Measurements from ENCODE around the gene UPF3A.

Gene UPF3A

GRCh38 chr13:114264886-114265611 lies 16.4 kb upstream of the UPF3A start:
- no peak for FAIRE-seq

DNA sequence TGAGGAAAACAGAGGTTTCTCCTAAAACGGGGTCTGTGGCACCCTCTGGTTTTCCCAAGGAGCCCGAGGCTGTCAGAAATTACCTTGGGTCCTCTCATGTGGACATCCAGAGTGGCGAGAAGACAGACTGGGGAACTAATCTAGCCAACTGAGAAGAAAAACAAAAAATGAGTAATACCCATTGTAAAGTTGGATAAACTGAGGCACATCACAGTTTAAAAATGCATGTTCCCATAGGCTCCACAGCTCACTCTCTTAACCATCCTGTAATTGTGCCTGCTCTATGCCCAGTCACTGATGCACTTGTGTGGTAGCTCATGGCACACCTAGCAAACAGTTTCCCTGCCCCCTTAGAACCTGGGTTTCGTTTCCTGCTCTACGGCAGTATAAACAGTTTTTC lies 15.2 kb upstream of the UPF3A start:
- no peak for FAIRE-seq

DNA sequence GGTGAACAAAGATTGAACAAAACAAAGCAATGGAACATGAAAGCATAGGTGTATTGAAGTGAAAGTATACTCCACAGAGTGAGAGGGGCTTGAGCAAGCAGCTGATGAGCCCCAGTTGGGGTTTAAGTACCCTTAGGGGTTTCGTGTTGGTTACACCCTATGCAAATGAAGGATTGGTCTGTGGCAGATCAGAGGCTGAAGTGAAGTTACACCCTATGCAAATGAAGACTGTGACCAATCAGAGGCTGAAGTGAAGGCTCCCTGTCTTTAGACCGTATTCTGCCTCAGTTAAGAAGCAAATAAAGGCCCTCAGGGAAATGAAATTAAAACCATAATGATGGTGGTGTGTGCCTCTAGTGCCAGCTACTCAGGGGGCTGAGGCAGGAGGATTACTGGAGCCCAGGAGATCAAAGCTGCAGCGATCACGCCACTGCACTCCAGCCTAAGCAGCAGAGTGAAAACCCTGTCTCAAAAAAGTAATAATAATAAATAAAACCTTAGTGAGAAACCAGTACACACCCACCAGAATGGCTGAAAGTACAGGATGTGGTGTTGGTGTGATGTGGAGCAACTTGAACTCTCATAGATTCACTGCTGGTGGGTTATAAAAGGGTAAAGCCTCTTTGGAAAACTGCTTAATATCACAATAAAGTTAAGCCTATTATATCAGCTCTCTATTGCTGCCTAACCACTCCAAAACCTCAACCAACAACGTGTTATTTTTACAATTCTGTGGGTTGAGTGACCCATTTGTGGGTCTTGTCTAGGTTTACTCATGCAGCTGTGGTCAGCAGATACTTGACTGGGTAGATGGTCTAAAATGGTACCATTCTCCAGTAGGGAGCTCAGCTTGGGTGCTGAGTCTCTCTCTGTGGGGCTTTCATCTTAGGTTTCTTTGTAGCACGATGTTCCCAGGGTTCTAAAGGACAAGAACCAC lies 12.8 kb upstream of the UPF3A start:
- no peak for FAIRE-seq

DNA sequence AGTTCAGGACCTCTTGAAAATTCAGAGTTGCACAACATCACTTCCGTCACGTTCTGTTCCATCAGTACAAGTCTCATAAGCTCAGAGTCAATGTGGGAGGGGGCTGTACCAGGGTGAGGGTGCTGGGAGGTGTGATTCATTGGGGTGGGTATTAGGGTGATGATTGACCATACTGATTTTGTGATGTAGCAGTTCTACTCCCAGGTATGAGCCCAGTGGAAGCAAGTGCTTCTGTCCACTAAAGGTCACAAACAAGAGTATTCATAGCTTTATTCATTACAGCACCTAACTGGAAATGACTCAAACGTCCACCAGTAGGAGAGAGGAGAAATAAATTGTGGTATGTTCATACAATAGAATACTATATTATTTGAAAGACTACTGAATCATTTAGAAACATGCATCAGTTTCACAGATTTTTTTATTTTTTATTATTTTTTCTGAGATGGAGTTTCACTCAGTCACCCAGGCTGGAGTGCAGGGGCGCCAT lies 12.1 kb upstream of the UPF3A start:
- no peak for FAIRE-seq

DNA sequence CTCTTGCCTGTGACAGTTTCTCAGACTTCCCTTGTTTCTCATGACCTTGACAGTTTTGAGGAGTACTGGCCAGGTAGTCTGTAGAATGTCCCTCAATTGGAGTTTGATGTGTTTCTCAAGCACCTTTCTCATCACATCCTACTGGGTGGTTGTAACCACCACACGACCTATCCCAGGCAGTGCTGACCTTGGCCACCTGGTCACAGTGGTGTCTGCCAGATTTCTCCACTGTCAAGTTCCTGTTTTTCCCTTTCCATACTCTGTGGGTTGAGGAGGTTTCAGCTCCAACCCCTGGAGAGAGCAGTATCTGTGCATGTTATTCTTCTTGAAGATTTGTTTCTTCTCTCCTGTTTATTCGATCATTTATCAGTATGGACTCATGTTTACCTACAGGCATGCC lies 8.4 kb upstream of the UPF3A start:
- no peak for FAIRE-seq

DNA sequence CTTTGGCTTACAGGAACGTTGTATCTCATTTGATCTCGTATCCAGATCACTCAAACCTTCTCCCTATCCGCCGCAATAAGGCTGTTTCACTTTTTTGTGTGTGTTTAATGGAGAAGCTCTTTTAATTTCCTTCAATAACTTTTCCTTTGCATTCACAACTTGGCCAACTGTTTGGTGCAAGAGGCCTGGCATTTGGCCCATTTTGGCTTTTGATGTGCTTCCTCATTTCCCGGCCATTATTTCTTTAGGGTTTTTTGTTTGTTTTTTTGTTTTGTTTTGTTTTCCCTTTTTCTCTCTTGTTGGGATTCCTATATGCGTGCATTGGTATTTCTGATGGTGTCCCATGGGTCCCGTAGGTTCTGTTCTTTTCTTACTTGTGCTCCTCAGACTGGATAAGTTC lies 6.1 kb upstream of the UPF3A start:
- no peak for FAIRE-seq

- no peak for FAIRE-seq
These were observed 2.3 kb upstream of the UPF3A start for GRCh38 chr13:114279146-114279545.

- no peak for FAIRE-seq
These were observed 1.5 kb upstream of the UPF3A start for GRCh38 chr13:114279758-114280355.

- no peak for FAIRE-seq
These were observed 755 bp downstream of the UPF3A start for GRCh38 chr13:114282041-114282670.

DNA sequence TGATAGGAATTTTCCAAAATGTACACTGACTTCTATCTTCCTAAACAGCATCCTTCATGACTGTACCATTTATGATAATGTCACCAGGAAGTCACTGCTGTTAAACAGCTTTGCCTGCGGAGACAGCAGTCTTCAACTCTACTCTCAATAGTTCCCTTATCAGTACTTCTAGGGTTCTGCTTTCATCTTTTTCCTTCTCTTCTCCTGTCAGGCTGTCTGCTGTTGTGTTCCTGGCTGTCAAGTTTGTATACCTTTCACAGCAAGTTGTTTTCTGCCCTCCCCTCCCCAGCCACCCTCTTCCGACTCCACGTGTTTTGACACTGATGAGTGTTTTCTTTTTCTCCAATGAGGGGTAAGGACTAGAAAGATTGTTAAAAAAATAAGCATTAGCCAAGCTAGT lies 2.2 kb downstream of the UPF3A start:
- no peak for FAIRE-seq

DNA sequence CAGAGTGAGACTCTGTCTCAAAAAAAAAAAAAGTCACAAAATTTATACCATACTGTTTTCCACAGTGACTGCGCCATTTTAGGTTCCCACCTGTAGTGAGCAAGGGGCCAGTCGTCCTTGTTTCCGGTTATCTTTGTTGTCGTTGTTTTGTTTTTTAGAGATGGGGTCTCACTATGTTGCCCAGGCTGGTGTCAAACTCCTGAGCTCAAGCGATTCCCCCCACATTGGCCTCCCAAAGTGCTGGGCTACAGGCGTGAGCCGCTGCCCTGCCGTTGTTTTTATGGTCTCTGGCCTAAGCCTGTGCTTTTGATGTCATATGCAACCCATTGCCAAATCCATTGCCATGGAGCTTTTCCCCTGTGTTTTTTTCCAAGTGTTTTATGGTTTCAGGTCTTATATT lies 3.3 kb downstream of the UPF3A start:
- FAIRE-seq, result no peak

GRCh38 chr13:114285166-114285808 lies 3.9 kb downstream of the UPF3A start:
- FAIRE-seq, result no peak

GRCh38 chr13:114286808-114287207 lies 5.4 kb downstream of the UPF3A start:
- no peak for FAIRE-seq

DNA sequence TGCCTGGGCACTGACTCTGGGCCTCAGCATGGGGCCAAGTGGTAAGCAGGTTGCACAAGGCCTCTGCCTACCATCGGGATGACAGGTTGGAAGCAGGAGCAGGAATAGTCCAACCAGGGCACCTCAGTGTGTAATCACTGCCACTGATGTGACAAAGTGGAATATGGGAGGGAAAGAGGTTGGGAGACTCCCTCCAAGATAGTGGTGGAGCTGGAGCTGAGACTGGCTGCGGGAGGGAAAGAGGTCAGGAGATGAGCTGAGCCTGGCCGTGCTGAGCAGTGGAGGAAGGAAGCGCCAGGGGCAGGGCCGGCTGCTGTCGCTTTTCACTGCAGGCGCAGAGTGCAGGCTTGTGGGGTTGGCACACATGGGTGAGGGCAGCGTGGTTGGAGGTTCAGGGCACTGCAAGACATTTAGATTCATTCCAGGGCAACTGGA lies 6.8 kb downstream of the UPF3A start:
- no peak for FAIRE-seq

GRCh38 chr13:114296448-114296847 lies 15.0 kb downstream of the UPF3A start:
- no peak for FAIRE-seq

GRCh38 chr13:114296902-114297301 lies 15.5 kb downstream of the UPF3A start:
- FAIRE-seq, result no peak

GRCh38 chr13:114298866-114299265 lies 17.5 kb downstream of the UPF3A start:
- no peak for FAIRE-seq

DNA sequence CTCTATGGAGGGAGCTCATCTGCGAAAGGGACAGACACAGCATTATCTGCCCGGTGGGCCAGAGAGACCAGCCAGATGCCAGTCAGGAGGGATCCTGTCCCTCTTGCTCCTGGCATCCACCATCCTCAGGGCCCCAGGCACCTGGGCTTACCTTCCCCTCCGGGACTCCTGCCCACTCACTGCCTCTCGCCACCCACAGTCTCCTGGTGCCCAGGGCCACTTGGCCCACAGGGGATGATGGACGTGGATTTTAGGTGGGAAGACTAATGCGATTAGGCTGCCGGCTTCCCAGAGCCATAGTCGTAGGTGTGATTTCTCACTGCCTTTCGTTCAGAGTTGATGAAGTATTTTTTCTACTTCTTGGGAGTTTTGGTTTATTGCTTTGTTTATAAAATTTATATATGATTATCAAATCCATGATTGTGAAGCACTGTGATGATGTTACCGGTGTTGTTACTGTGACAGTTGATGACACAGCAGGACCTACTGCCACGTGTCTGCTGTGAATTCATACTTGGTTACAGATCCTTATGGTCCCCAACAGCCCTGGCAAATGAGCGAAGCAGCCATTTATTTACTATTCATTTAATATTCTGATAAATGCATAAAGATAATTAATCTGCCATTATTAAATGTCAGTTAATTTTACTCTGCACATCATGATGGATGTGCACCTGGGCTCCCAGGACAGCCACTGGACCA lies 18.4 kb downstream of the UPF3A start:
- FAIRE-seq, result no peak

GRCh38 chr13:114303700-114304327 lies 22.4 kb downstream of the UPF3A start:
- no peak for FAIRE-seq

GRCh38 chr13:114304346-114305034 lies 23.1 kb downstream of the UPF3A start:
- FAIRE-seq, result no peak

DNA sequence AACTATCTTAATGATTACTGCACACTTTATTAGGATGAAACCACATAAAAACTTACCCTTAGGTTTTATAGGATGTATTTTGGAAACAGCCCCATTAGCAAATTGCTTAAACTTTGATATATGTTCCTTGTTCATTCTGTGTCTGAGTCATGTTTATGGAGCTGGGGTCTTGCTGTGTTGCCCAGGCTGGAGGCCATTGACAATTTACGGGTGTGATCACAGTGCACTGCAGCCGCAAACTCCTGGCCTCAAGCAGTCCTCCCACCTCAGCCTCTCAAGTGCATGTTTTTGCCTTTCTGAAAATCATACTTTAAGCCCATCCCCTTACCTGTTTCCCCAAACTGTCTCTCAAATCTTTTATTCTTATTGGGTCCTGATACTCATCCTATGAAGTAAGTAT lies 27.7 kb downstream of the UPF3A start:
- no peak for FAIRE-seq
